ENCODE measurements around the gene KIF11. TPM values are rescaled to one million over a fixed set of nuclear protein-coding genes. Genes with fewer than 3 reads are reported as not detected.
"Not testable (repeated sequence)": the region's sequence is repeated elsewhere in the genome, so short reads cannot be mapped to it uniquely, and the experiment has no call there.

Gene KIF11
- total RNA-seq, 4 donors from 2014 or later, result 0.37 to 2.2 (median 0.69) TPM

GRCh38 chr10:92619368-92619767, 26.4 kb downstream of the KIF11 start:
- DNase-seq (ENCODE audit: low spot score) (no peak), ATAC-seq (ENCODE audit: low FRiP score) (no peak)
- no peak for TF ChIP-seq CTCF (IDR thresholded peaks at IDR 0.05)

GRCh38 chr10:92627845-92628480, 35.0 kb downstream of the KIF11 start:
- TF ChIP-seq CTCF (IDR thresholded peaks at IDR 0.05), result no peak
- no peak for DNase-seq (ENCODE audit: low spot score)
- ATAC-seq (ENCODE audit: low FRiP score), result no peak

- ATAC-seq (ENCODE audit: low FRiP score) (no peak), DNase-seq (ENCODE audit: low spot score) (no peak)
- no peak for TF ChIP-seq CTCF (IDR thresholded peaks at IDR 0.05)
Observed at GRCh38 chr10:92629945-92630344, 37.0 kb downstream of the KIF11 start.

GRCh38 chr10:92638037-92638436, 45.1 kb downstream of the KIF11 start:
- no peak for DNase-seq (ENCODE audit: low spot score)
- ATAC-seq (ENCODE audit: low FRiP score), result no peak
- no peak for TF ChIP-seq CTCF (IDR thresholded peaks at IDR 0.05)

- ATAC-seq (ENCODE audit: low FRiP score) (no peak), DNase-seq (ENCODE audit: low spot score) (no peak)
- no peak for TF ChIP-seq CTCF (IDR thresholded peaks at IDR 0.05)
Observed at GRCh38 chr10:92640107-92640506, 47.2 kb downstream of the KIF11 start.

GRCh38 chr10:92641492-92641891, 48.6 kb downstream of the KIF11 start:
- DNase-seq (ENCODE audit: low spot score) (no peak), ATAC-seq (ENCODE audit: low FRiP score) (no peak)
- TF ChIP-seq CTCF (IDR thresholded peaks at IDR 0.05), result no peak

- no peak for TF ChIP-seq CTCF (IDR thresholded peaks at IDR 0.05)
- DNase-seq (ENCODE audit: low spot score) (no peak), ATAC-seq (ENCODE audit: low FRiP score) (no peak)
Observed at GRCh38 chr10:92644921-92645320, 52.0 kb downstream of the KIF11 start.

GRCh38 chr10:92650864-92651263, 57.9 kb downstream of the KIF11 start:
- not testable (repeated sequence) for DNase-seq (ENCODE audit: low spot score); ATAC-seq (ENCODE audit: low FRiP score)

Measured in omental fat pad (tissue), 4 donors.